ENCODE data around the gene CACNG7. TPM values are rescaled to one million over a fixed set of nuclear protein-coding genes. Genes with fewer than 3 reads are reported as not detected.

CACNG7 gene
- polyA plus RNA-seq, 1 experiment = 8.6 TPM

- Histone ChIP-seq H3K4me3 (ENCODE audit: low read depth, low read length) (no peak overlapping the region), H3K27me3 (ENCODE audit: control insufficient read depth, insufficient read depth, low read length) (no peaks in the 10 kb centered on the region), H3K27ac (ENCODE audit: low read depth, low read length) (no peak overlapping the region), H3K9me3 (ENCODE audit: control insufficient read depth, insufficient read depth, low read length) (no peaks in the 10 kb centered on the region)
- DNase-seq (ENCODE audit: low read depth, low spot score) = no peak
- TF ChIP-seq CTCF (IDR thresholded peaks at IDR 0.05; ENCODE audit: low read depth, low read length) = no peak
- CTCF ChIA-PET = no interaction called here
- POLR2A ChIA-PET = no interaction called here
Observed at GRCh38 chr19:53915000-53915399, 5.9 kb downstream of the CACNG7 start.

GRCh38 chr19:53916004-53916403 lies 6.9 kb downstream of the CACNG7 start:
- CTCF ChIA-PET = no interaction called here
- POLR2A ChIA-PET = no interaction called here
- TF ChIP-seq CTCF (IDR thresholded peaks at IDR 0.05; ENCODE audit: low read depth, low read length) = no peak

GRCh38 chr19:53917356-53917755 lies 8.3 kb downstream of the CACNG7 start:
- no peak for DNase-seq (ENCODE audit: low read depth, low spot score)
- Histone ChIP-seq H3K4me3 (ENCODE audit: low read depth, low read length) (no peak overlapping the region), H3K27ac (ENCODE audit: low read depth, low read length) (no peak overlapping the region), H3K27me3 (ENCODE audit: control insufficient read depth, insufficient read depth, low read length) (no peaks in the 10 kb centered on the region), H3K9me3 (ENCODE audit: control insufficient read depth, insufficient read depth, low read length) (no peaks in the 10 kb centered on the region)
- ChIA-PET CTCF (interaction anchor here (0.9 to 1.3 kb wide), 2 partner anchors 11 to 113 kb away, joined by 3 to 4 read pairs; no protein-coding TSS in a partner anchor), POLR2A (no interaction called here)
- TF ChIP-seq CTCF (IDR thresholded peaks at IDR 0.05; ENCODE audit: low read depth, low read length) = no peak

More at GRCh38 chr19:53916004-53916403, 6.9 kb downstream of the CACNG7 start:
- no peak for DNase-seq (ENCODE audit: low read depth, low spot score)
- Histone ChIP-seq H3K27ac (ENCODE audit: low read depth, low read length) (no peak overlapping the region), H3K27me3 (ENCODE audit: control insufficient read depth, insufficient read depth, low read length) (no peaks in the 10 kb centered on the region), H3K4me3 (ENCODE audit: low read depth, low read length) (no peak overlapping the region), H3K9me3 (ENCODE audit: control insufficient read depth, insufficient read depth, low read length) (no peaks in the 10 kb centered on the region)

GRCh38 chr19:53927739-53928138 lies 18.7 kb downstream of the CACNG7 start:
- DNase-seq (ENCODE audit: low read depth, low spot score) = peak; percentile 26
- TF ChIP-seq CTCF (IDR thresholded peaks at IDR 0.05; ENCODE audit: low read depth, low read length) = no peak
- ChIA-PET CTCF (interaction anchor here (0.7 kb wide), 1 partner anchor 97 kb away, joined by 3 read pairs; no protein-coding TSS in a partner anchor), POLR2A (no interaction called here)
- H3K27me3 ChIP-seq (ENCODE audit: control insufficient read depth, insufficient read depth, low read length) = no peaks in the 10 kb centered on the region
- no peak overlapping the region for H3K27ac ChIP-seq (ENCODE audit: low read depth, low read length)
- H3K4me3 ChIP-seq (ENCODE audit: low read depth, low read length) = no peak overlapping the region
- no peaks in the 10 kb centered on the region for H3K9me3 ChIP-seq (ENCODE audit: control insufficient read depth, insufficient read depth, low read length)

- Histone ChIP-seq H3K9me3 (ENCODE audit: control insufficient read depth, insufficient read depth, low read length) (no peaks in the 10 kb centered on the region), H3K4me3 (ENCODE audit: low read depth, low read length) (no peak overlapping the region), H3K27me3 (ENCODE audit: control insufficient read depth, insufficient read depth, low read length) (no peaks in the 10 kb centered on the region), H3K27ac (ENCODE audit: low read depth, low read length) (no peak overlapping the region)
- ChIA-PET CTCF (interaction anchor here (0.6 kb wide), 1 partner anchor 143 kb away, joined by 3 read pairs; no protein-coding TSS in a partner anchor), POLR2A (interaction anchor here (0.7 kb wide), 1 partner anchor 1644 kb away, joined by 3 read pairs; no protein-coding TSS in a partner anchor)
- TF ChIP-seq CTCF (IDR thresholded peaks at IDR 0.05; ENCODE audit: low read depth, low read length) = no peak
- no peak for DNase-seq (ENCODE audit: low read depth, low spot score)
Observed at GRCh38 chr19:53936029-53936428, 27.0 kb downstream of the CACNG7 start.
